WTC11 (cell line): ENCODE measurements around the gene LTBP1.

Source experiments
- KAT7 ChIP-seq: sonication (generic); formaldehyde crosslinking; IDR thresholded peaks from 2 replicates; pipeline ENCODE4 v1.8.1; 2023; ENCODE audit warnings: missing genetic modification reagents, mild to moderate bottlenecking, borderline replicate concordance
- PRRX2 ChIP-seq: fragments of 250-450 bp; sonication (Bioruptor Pico); IDR thresholded peaks from 2 replicates; pipeline ENCODE4 v1.8.0; 2021; ENCODE audit warnings: mild to moderate bottlenecking
- TF ChIP-seq, protein P1 (sequence below): sonication (generic); formaldehyde crosslinking; IDR thresholded peaks from 2 replicates; pipeline ENCODE4 v1.8.0; 2022; ENCODE audit warnings: mild to moderate bottlenecking, missing genetic modification reagents
- TF ChIP-seq, protein P2 (sequence below): fragments of 200-600 bp; IDR thresholded peaks from 2 replicates; pipeline ENCODE4 v1.8.0; 2022; ENCODE audit warnings: antibody characterized with exemption

DNA sequence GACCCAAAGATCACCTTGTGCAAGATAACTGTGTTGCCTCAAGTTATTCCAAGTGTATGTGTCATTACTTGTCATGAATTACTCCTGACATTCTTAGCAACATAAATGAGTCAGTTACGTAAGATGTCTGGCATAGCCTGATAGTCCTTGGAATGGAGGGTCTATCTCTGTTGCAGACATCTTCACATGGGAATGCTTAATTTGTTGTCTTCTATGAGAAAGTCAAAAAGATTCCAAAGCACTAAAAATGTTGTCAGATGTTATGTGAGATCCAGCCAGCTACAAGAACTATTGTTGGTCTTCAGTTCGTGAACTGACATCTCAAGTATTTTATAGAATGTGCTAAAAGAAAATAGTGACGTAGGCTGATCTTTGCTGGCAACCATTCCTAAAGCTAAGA is 351.5 kb downstream of the LTBP1 start:
- TF ChIP-seq, protein P1, sequence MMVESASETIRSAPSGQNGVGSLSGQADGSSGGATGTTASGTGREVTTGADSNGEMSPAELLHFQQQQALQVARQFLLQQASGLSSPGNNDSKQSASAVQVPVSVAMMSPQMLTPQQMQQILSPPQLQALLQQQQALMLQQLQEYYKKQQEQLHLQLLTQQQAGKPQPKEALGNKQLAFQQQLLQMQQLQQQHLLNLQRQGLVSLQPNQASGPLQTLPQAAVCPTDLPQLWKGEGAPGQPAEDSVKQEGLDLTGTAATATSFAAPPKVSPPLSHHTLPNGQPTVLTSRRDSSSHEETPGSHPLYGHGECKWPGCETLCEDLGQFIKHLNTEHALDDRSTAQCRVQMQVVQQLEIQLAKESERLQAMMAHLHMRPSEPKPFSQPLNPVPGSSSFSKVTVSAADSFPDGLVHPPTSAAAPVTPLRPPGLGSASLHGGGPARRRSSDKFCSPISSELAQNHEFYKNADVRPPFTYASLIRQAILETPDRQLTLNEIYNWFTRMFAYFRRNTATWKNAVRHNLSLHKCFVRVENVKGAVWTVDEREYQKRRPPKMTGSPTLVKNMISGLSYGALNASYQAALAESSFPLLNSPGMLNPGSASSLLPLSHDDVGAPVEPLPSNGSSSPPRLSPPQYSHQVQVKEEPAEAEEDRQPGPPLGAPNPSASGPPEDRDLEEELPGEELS: no peak
- TF ChIP-seq, protein P2, sequence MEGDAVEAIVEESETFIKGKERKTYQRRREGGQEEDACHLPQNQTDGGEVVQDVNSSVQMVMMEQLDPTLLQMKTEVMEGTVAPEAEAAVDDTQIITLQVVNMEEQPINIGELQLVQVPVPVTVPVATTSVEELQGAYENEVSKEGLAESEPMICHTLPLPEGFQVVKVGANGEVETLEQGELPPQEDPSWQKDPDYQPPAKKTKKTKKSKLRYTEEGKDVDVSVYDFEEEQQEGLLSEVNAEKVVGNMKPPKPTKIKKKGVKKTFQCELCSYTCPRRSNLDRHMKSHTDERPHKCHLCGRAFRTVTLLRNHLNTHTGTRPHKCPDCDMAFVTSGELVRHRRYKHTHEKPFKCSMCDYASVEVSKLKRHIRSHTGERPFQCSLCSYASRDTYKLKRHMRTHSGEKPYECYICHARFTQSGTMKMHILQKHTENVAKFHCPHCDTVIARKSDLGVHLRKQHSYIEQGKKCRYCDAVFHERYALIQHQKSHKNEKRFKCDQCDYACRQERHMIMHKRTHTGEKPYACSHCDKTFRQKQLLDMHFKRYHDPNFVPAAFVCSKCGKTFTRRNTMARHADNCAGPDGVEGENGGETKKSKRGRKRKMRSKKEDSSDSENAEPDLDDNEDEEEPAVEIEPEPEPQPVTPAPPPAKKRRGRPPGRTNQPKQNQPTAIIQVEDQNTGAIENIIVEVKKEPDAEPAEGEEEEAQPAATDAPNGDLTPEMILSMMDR: no peak
- TF ChIP-seq KAT7 (no peak), PRRX2 (CRISPR knock-in tag) (no peak)
